OCI-M2 (cell line): Measurements from ENCODE around the gene EBI3.
"Not testable (repeated sequence)": the region's sequence is repeated elsewhere in the genome, so short reads cannot be mapped to it uniquely, and the experiment has no call there.

Source experiments
- DNase-seq: peaks from one replicate; lab custom pipeline; 2025; ENCODE audit not compliant: unreplicated experiment; lab: John Stamatoyannopoulos, UW

EBI3 gene

DNA sequence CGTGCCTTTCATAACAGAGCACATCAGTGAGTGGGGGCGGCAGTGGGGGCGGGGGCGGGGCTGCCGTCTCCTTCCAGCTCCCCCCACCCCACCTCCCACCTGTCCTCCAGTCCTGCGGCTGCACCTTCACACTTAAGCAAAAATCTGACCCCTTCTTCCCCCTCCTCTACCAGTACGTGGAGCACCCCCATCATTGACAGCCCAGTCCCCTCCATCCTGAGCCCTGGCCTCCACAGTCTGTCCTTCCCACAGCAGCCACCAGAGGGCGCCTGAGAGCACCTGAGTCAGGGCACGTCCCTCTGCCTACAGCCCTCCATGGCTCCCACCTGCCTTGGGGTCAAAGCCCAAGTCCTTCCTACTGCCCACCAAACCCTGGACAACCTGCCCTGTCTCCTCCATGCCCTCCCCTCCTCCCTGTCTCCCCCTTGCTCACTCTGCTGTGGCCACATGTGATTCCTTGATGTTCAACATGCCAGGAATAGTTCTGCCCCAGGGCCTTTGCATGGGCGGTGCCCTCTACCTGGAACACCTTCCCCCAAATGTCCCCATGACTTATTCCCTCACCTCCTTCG, 4.0 kb downstream of the EBI3 start:
- no peak for DNase-seq

DNA sequence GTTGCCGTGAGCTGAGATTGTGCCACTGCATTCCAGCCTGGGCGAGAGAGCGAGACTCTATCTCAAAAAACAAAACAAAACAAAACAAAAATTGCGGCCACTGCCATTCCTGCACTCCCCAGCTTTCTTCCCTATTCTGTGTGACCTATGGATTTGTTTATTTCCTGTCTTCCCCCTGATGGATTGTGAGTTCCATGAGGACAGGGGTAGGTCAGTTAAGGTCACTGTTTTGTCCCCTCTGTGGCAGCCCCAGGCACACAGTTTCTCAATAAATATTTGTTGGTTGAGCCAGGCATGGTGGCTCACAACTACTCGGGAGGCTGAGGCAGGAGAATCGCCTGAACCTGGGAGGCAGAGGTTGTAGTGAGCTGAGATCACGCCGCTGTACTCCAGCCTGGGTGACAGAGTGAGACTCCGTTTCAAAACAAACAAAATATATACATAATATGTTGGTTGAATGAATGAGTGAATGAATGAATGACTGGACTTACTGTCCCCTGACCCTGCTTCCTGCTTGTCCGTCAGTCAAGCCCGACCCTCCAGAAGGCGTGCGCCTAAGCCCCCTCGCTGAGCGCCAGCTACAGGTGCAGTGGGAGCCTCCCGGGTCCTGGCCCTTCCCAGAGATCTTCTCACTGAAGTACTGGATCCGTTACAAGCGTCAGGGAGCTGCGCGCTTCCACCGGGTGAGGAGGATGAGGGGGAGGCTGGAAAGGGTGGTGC, 5.0 kb downstream of the EBI3 start:
- no peak for DNase-seq

DNA sequence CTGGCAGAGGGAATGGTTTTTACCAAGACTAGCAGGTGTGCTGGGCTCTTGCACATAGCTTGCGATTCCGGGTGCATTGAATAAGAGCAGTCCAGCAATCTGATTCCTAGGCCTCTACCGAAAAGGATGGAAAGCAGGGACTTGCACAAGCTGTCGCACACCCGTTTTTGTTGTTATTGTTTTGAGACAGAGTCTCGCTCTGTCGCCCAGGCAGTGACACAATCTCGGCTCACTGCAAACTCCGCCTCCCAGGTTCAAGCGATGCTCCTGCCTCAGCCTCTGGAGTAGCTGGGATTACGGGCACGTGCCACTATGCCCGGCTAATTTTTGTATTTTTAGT, 5.5 kb downstream of the EBI3 start:
- no peak for DNase-seq

DNA sequence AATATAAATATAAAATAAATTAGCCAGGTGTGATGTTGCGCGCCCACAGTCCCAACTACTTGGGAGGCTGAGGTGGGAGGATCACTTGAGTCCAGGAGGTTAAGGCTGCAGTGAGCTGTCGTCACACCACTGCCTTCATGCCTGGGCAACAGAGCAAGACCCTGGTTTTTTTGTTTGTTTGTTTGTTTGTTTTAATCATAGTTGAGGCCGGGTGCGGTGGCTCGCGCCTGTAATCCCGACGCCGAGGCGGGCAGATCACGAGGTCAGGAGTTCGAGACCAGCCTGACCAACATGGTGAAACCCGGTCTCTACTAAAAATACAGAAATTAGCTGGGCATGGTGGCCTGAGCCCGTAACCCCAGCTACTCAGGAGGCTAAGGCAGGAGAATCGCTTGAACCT, 8.2 kb downstream of the EBI3 start:
- DNase-seq = not testable (repeated sequence)

DNA sequence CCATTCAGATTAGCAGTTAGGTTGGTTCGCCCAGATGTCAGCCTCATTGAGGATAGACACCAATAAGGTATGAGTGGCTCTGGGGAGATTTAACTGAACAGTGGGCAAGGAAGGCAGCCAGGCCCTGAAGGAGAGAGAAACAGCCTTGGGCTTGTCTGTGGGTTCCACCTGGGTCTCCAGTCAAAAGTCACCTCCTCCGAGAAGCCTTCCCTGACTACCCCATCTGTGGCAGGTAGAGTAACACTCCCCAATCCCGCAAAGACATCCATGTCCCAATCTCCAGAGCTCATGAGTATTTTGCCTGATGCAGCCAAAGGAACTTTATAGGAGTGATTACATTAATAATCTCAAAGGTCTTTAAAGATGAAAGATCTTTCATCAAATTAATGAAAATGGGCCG, 9.5 kb downstream of the EBI3 start:
- no peak for DNase-seq

DNA sequence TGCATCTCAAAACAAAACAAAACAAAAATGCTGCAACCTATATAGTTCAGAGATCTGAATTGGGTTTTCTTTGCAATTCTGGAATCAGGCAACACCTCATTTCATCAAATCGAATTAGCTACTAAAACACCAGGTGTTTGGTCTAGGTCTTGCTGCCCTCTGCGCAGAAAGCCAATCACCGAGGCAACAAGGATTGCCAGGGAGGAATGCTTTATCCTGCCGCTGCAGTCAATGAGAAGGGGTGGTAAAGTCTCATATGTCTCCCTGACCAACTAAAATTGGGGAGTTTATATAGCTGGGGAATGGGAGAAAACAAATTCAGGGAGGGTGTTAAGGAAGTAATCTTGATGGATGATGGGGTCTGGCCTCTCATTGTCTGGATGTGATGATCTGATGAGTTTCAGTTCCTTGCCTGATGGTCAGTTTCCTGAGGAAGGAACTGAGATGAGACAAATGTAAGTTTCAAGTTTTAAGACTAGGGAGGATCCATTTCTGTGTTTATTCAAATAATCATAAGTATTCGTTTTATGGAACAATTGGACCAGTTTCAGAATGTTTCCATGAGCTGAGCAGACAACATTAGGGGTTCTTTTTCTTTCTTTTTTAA, 12.6 kb downstream of the EBI3 start:
- no peak for DNase-seq

DNA sequence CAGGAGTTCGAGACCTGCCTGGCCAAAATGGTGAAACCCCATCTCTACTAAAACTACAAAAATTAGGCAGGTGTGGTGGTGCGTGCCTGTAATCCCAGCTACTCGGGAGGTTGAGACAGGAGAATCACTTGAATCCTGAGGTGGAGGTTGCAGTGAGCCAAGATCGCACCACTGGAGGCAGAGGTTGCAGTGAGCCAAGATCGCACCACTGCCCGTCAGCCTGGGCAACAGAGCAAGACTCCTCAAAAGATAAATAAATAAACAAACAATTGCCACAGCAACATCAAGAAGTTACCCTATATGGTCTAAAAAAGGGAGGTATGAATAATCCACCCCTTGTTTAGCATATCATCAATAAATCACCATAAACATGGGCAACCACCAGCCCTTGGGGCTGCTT, 16.6 kb downstream of the EBI3 start:
- DNase-seq = not testable (repeated sequence)

DNA sequence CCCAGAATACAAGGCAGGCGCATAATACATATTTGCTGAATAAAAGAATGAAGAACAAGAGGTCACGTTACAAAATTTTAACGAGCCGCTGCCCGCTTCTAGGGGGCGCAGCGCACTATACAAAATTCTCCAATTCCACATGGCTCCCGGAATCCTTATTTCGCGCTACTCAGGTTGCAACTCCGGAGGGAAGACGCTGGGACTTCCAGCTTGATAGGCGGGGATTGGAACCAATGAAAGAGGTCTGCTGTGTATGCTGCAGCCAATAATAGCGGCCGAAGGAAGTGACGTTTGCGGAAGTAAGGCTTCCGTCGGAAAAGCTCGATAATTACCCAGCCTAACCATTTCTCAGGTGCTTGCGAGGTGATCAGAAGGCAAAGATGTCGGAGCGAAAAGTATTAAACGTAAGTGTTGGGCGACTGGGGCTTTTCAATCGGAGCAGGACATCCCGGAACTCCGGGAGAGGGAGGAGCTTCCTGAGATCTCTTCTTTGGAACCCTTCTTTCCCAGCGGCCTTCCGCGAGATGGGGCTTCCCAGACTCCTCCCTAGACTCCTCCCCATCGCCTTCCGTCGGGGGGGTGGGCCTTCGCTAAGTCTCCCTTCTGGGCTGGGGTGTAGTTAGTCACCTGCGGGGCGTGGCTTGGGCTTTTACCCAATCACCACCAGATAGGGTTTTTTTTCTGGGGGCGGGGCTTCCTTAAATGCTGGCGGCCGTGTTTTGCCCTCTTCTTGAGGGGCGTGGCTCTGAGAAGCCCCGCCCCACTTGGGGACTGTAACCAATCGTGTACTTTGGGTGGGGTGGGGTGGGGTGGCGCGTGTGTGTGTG, 17.7 kb downstream of the EBI3 start, which contains the start of gene YJU2:
TSS of gene YJU2 (plus strand) at position 314 of the 827 bp plus-strand sequence. CDS start at position 381, 67 bp downstream.
- peak; percentile 93 for DNase-seq

DNA sequence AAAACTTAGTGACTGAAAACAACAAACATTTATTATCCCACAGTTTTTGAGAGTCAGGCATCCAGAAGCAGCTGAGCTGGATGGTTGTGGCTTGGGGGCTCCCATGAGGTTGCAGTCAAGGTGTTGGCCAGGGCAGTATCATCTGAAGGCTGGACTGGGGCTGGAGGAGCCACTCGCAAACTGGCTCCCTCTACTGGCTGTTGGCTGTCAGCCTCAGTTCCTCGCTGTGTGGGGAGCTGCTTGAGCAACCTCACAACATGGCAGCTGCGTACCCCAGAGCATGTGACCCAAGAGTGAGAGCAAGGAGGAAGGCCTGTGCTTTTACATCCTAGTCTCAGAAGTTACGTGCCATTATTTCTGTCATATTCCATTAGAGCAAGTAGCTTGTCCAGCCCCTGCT, 27.2 kb downstream of the EBI3 start:
- DNase-seq = no peak

DNA sequence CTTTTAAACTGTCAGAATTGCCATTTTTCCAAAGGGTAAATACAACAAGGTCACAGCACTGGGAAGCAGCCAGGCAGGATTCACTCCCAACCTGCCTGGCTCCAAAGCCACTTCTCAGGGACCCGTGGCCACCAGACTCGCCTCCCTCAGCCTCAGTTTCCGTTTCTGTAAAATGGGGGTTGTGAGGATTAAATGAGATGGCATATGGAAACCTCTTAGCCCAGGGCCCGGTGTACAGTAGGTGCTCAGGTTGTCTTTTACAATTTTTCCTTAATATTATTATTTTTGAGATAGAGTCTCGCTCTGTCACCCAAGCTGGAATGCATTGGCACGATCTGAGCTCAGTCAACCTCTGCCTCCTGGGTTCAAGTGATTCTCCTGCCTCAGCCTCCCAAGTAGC, 27.7 kb downstream of the EBI3 start:
- no peak for DNase-seq

DNA sequence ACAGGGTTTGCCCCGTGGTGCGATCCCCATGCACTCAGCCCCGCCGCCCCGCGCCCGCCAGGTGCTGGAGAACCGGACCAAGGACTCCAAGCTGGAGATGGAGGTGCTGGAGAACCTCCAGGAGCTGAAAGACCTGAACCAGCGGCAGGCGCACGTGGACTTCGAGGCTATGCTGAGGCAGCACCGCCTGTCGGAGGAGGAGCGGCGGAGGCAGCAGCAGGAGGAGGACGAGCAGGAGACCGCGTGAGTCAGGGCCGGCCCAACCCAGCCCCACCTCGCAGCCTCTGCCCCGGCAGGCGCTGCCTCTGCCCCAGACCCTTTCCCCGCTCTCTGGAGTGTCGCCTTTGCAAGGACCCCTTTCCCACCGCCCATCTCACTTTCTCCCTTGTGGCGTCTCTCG, 28.9 kb downstream of the EBI3 start:
- no peak for DNase-seq

DNA sequence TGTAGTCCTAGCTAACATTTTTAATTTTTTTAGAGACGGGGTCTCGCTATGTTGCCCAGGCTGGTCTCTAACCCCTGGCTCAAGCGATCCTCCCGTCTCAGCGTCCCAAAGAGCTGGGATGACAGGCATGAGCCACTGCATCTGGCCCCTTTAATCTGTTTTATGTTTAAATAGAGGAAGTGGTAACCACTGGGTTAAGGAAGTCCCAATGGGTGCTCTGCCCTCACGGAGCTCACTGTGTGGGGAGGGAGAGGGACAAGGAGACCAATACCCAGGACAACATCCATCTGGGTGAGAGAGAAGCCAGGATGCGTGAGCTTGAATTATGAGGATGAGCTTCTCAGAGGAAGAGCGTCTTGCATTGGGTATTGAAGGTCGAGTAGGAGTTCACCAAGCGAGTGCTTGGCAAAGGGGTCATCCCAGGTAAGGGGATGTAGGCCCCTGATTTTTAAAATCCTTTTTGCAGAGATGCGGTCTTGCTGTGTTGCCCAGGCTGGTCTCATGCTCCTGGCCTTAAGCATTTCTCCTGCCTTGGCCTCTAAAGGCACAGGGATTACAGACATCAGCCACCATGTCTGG, 31.4 kb downstream of the EBI3 start:
- no peak for DNase-seq

DNA sequence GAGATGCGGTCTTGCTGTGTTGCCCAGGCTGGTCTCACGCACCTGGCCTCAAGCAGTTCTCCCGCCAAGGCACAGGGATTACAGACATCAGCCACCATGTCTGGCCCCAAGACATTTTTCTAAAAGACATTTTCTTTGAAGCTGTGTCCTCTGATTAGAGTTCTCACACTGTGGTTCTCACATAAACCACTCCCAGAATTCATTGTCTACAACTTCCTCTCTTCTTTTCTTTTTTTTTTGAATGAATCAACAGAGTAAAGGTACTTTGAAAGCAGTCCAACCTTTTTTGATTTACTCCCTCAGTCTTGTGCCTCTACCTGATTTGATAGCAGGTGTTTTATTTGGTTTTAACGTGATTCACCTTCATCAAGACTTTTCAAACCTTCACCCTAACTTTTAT, 35.5 kb downstream of the EBI3 start:
- DNase-seq = no peak

DNA sequence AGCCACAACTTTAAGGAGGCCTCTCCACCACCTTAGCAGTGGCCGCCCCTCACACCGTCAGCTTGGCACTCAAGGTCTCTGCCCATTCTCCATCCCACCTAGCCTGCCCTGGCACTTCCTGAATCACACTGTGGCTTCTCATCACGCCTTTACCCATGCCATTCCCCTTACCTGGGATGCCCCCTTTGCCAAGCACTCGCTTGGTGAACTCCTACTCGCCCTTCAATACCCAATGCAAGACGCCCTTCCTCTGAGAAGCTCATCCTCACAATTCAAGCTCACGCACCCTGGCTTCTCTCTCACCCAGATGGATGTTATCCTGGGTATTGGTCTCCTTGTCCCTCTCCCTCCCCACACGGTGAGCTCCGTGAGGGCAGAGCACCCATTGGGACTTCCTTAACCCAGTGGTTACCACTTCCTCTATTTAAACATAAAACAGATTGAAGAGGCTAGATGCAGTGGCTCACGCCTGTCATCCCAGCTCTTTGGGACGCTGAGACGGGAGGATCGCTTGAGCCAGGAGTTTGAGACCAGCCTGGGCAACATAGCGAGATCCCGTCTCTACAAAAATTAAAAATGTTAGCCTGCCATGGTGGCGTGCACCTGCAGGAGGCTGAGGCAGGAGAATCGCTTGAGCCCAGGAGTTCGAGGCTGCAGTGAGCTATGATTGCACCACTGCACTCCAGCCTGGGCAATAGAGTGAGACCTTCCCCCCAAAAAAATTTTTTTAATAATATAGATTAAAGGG, 37.1 kb downstream of the EBI3 start:
- DNase-seq = no peak

DNA sequence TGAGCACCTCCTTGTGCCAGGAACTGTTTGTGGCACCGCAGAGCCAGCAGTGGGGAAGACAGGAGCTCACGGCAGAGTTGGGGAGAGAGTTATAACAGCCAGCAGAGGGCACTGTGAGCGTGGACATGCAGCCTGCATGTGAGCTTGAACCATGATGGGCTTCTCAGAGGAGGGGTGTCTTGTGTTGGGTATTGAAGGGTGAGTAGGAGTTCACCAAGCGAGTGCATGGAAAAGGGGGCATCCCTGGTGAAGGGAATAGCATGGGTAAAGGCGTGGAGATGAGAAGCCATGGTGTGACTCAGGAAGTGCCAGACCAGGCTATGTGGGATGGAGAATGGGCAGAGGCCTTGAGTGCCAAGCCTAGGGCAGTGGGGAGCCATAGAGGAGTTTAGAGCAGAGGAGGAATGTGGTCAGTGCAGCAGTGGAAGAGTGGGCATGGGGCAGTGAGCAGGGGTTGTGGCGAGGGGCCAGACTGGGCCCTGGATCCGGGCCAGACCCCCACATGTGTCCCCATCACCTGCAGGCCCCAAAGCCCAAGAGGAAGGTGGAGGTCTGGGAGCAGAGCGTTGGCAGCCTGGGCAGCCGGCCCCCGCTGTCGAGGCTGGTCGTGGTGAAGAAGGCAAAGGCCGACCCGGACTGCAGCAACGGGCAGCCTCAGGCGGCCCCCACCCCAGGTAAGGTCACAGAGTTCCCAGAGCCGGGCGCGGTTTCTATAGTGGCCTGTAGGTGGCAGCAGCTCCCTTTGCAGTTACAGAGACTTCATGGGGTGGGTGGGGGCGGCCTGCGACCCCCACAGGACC, 38.0 kb downstream of the EBI3 start:
- DNase-seq = no peak

DNA sequence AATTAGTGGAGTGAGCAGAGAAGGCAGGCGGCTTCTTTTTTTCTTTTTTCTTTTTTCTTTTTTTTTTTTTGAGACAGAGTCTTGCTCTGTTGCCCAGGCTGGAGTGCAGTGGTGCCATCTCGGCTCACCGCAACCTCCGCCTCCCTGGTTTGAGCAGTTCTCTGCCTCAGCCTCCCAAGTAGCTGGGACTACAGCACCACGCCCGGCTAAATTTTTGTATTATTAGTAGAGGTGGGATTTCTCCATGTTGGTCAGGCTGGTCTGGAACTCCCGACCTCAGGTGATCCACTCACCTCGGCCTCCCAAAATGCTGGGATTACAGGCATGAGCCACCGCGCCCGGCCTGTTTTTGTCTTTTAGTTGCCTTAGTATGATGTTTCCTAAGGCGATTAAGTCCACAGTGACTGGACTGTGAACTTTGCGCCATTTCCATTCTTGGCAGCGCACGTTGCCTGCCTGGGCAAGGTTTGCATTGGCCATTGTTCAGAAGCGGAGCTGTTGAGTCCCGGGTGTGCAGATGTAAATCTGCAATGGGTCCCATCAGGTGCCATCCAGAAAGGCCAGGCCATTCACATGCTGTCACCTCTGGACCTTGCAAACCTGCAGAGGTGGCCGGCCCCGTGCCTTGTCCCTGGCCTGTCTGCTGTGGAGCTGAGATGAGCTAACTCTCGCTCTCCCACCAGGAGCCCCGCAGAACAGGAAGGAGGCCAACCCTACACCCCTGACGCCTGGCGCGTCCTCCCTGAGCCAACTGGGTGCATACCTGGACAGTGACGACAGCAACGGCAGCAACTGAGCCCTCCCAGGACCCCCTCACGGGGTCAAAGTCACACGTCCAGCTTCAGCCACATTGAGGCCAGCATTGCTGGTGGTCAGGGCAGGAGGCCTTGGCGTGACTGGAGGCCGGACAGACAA, 38.8 kb downstream of the EBI3 start:
- DNase-seq = no peak

DNA sequence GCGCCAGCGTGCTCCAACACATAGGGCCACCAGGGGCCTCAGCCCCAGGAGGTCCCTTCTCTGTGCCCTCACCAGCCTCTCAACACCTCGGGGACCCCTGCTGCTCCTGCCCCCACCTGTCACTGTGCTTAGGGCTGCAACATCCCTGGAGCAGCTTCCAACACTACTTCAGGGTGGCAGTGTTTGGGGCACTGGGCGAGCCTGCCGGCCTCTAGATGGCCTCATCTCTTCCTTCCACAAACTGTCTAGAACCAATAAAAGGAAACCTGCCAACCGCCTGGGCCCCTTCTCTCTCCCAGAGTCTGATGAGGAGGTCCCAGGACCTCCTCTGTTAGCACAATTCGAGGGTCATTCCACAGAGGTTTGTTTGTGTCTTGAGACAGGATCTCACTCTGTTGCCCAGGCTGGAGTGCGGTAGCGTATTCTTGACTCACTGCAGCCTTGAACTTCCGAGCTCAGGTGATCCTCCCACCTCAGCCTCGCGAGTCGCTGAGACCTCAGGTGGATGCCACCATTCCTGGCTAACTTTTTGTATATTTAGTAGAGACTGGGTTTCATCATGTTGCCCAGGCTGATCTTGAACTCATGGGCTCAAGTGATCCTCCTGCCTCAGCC, 39.6 kb downstream of the EBI3 start:
- DNase-seq = no peak

DNA sequence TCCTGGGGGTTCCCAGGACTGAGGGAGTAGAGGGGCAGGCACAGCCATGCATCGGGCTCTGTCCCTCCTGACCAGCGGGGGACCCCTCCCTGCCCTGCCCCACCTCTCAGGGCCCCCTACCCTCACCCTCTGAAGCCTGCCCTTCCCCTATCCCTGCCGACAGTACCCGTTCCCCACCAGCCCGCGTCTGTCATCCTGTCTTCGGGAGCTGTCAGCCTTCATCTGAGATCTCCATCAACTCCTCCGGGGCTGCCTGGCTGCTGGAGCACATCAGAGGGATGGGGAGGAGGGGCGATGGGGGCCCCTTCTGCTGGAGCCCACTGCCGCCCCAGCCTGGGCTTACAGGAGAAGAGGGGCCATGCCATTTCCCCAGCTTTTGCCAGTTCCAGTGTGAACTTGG, 43.6 kb downstream of the EBI3 start:
- no peak for DNase-seq

DNA sequence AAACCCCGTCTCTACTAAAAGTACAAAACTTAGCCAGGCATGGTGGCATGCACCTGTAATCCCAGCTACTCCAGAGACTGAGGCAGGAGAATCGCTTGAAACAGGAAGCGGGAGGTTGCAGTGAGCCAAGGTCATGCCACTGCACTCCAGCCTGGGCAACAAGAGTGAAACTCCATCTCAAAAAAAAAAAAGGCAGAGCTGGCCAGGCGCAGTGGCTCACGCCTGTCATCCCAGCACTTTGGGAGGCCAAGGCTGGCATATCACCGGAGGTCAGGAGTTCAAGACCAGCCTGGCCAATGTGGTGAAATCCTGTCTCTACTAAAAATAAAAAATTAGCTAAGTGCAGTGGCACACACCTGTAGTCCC, 45.0 kb downstream of the EBI3 start:
- not testable (repeated sequence) for DNase-seq
